ENCODE results near the gene PRKCB.

DNA sequence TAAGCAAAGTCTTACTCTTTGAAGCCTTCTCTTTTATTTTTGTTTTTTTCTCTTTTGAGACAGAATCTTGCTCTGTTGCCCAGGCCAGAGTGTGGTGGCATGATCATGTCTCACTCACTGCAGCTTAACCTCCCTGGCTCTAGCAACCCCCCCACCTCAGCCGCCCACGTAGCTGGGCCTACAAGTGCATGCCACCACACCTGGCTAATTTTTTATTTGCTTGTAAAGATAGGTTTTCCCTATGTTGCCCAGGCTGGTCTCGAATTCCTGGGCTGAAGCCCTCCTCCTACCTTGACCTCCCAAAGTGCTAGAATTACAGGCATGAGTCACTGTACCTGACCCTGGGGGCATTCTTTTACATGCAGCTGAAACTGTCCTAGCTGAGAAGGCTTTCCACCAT is 154.7 kb downstream of the PRKCB start:
- TF ChIP-seq EZH2phosphoT487 (IDR thresholded peaks at IDR 0.05; ENCODE audit: borderline replicate concordance) (no peak), CTCF (conservative IDR thresholded peaks at IDR 0.05; ENCODE audit: low read length) (no peak)
